Glutamatergic neuron (in vitro differentiated cells): Measurements from ENCODE around the gene ROR2. TPM values are rescaled to one million over a fixed set of nuclear protein-coding genes. Genes with fewer than 3 reads are reported as not detected.

Experiments
- DNase-seq: peaks from one replicate; pipeline ENCODE4 v3.0.0; 2022
- H3K27ac Mint-ChIP-seq: one replicate; pipeline ENCODE4 v1.8.0; 2020; ENCODE audit warnings: mild to moderate bottlenecking, mixed read lengths, inconsistent platforms; ENCODE audit not compliant: unreplicated experiment
- H3K27me3 Mint-ChIP-seq: one replicate; pipeline ENCODE4 v1.8.0; 2020; ENCODE audit warnings: mild to moderate bottlenecking, moderate library complexity, mixed read lengths, inconsistent platforms; ENCODE audit not compliant: unreplicated experiment
- H3K36me3 Mint-ChIP-seq: one replicate; pipeline ENCODE4 v1.8.0; 2020; ENCODE audit warnings: mild to moderate bottlenecking, mixed read lengths, inconsistent platforms; ENCODE audit not compliant: unreplicated experiment
- H3K4me1 Mint-ChIP-seq: one replicate; pipeline ENCODE4 v1.8.0; 2020; ENCODE audit warnings: mild to moderate bottlenecking, low read depth, mixed read lengths, inconsistent platforms; ENCODE audit not compliant: unreplicated experiment
- H3K4me3 Mint-ChIP-seq: one replicate; pipeline ENCODE4 v1.8.0; 2020; ENCODE audit warnings: mild to moderate bottlenecking, mixed read lengths, inconsistent platforms; ENCODE audit not compliant: unreplicated experiment
- H3K9me3 Mint-ChIP-seq: one replicate; pipeline ENCODE4 v1.8.0; 2020; ENCODE audit warnings: mild to moderate bottlenecking, moderate library complexity, mixed read lengths, inconsistent platforms; ENCODE audit not compliant: unreplicated experiment
- CTCF ChIP-seq: fragments of 200-600 bp; sonication (generic); IDR thresholded peaks from one replicate; pipeline ENCODE4 v1.5.0; 2021; ENCODE audit not compliant: partially characterized antibody, unreplicated experiment
- total RNA-seq: library from RNA; stranded (reverse); fragmentation: NEBNext Ultra II Directional; extraction: Animal tissue kit (Norgen Biotek cat#: 25700); gene quantifications from one replicate; pipeline ENCODE4 v1.2.1, GENCODE V29; 2021; ENCODE audit not compliant: unreplicated experiment

The ROR2 gene
- total RNA-seq, 1 donor from 2014 or later: 51.1 TPM

GRCh38 chr9:91757782-91758181 lies 192.2 kb downstream of the ROR2 start:
- TF ChIP-seq CTCF: no peak
- Mint-ChIP-seq H3K27me3 (peaks cover 3% of the 10 kb centered on the region), H3K4me1 (peaks cover 19% of the 10 kb centered on the region), H3K9me3 (peaks cover 7% of the 10 kb centered on the region), H3K27ac (peak overlapping the region; percentile 48), H3K36me3 (no peaks in the 10 kb centered on the region), H3K4me3 (peak overlapping the region; percentile 27)
- no peak for DNase-seq

- no peak for DNase-seq
- peak overlapping the region; percentile 45 for H3K27ac Mint-ChIP-seq
- no peak overlapping the region for H3K4me3 Mint-ChIP-seq
These were observed 193.6 kb downstream of the ROR2 start for GRCh38 chr9:91756510-91756780.

GRCh38 chr9:91755761-91756509 lies 194.1 kb downstream of the ROR2 start:
- Mint-ChIP-seq H3K4me1 (peaks cover 35% of the 10 kb centered on the region), H3K4me3 (no peak overlapping the region), H3K9me3 (peaks cover 4% of the 10 kb centered on the region), H3K27me3 (peaks cover 3% of the 10 kb centered on the region), H3K36me3 (no peaks in the 10 kb centered on the region), H3K27ac (peak overlapping the region; percentile 45)
- no peak for TF ChIP-seq CTCF
- DNase-seq: no peak

More at GRCh38 chr9:91756510-91756780, 193.6 kb downstream of the ROR2 start:
- Mint-ChIP-seq H3K9me3 (peaks cover 5% of the 10 kb centered on the region), H3K4me1 (peaks cover 31% of the 10 kb centered on the region), H3K27me3 (peaks cover 3% of the 10 kb centered on the region), H3K36me3 (no peaks in the 10 kb centered on the region)
- no peak for TF ChIP-seq CTCF

- TF ChIP-seq CTCF: no peak
- no peak for DNase-seq
- Mint-ChIP-seq H3K4me3 (no peak overlapping the region), H3K27me3 (peaks cover 8% of the 10 kb centered on the region), H3K9me3 (peaks cover 11% of the 10 kb centered on the region), H3K4me1 (peaks cover 46% of the 10 kb centered on the region), H3K27ac (peak overlapping the region; percentile 28), H3K36me3 (peaks cover 4% of the 10 kb centered on the region)
These were observed 196.3 kb downstream of the ROR2 start for GRCh38 chr9:91753711-91754110.

- H3K27ac Mint-ChIP-seq: peak overlapping the region; percentile 75
- TF ChIP-seq CTCF: no peak
- peaks cover 4% of the 10 kb centered on the region for H3K36me3 Mint-ChIP-seq
- no peak overlapping the region for H3K4me3 Mint-ChIP-seq
- no peak for DNase-seq
- peaks cover 5% of the 10 kb centered on the region for H3K27me3 Mint-ChIP-seq
- peaks cover 11% of the 10 kb centered on the region for H3K9me3 Mint-ChIP-seq
- peaks cover 41% of the 10 kb centered on the region for H3K4me1 Mint-ChIP-seq
These were observed 198.1 kb downstream of the ROR2 start for GRCh38 chr9:91751922-91752321.
